IPS DF 4.7 (cell line): Measurements from ENCODE around the gene STK11.

Source experiments
- DNase-seq: peaks from one replicate; pipeline ENCODE4 v3.0.0-alpha.2; 2013; ENCODE audit warnings: low spot score; ENCODE audit errors: extremely low read depth

STK11 gene

DNA sequence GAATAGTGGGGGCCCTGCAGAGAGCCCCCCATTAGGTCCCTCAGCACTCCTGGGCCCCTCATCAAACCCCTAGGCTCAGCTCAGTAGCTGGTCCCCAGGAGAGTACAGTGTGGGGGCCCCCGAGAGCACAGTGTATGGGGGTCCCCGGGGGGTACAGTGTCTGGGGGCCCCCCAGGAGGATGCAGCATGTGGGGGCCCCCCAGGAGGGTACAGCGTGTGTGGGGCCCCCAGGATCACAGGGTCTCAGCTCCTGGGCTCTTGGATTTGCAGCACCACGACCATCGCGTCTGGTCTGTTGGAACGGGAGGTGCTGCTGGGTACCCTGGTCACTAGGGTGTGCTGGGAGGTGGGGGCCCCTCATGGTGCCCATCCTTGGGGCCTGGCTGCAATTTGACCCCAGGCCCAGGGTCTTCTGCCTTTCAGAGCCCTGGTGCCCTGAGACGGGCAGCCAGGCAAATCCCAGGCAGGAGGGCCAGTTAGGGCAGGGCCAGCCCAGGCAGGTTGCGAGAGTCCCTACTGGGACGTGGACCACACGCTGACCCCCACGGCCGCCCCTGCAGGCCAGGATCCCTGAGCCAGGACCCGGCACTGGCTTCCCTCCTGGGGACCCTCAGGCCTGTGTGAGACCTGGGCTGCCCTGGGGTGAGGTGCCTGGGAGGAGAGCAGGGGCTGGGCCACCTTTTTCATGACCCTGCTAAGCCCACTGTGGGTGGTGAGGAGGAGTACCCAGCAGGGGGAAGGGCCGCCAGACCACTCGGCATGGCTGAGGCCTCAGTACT, 18.7 kb downstream of the STK11 start:
- no peak for DNase-seq

DNA sequence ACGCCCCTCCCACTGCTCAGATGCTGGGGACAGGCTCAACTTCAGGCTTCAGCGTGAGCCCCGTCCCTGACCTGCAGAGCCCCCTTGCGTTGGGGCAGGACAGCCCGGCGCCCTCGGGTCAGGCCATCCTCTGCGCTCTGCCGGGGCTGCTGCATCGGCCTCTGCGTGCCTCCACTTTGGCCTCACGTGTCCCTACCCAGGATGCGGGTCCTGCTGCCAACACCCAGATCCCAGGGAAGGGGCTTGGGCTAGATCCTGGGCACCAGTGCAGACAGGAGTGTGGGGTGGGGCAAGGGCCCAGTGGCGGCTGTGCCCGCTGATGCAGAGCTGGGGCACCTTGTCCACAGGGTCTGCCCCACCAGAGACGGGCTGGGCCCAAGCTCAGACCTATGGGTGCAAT, 19.3 kb downstream of the STK11 start:
- DNase-seq: no peak

DNA sequence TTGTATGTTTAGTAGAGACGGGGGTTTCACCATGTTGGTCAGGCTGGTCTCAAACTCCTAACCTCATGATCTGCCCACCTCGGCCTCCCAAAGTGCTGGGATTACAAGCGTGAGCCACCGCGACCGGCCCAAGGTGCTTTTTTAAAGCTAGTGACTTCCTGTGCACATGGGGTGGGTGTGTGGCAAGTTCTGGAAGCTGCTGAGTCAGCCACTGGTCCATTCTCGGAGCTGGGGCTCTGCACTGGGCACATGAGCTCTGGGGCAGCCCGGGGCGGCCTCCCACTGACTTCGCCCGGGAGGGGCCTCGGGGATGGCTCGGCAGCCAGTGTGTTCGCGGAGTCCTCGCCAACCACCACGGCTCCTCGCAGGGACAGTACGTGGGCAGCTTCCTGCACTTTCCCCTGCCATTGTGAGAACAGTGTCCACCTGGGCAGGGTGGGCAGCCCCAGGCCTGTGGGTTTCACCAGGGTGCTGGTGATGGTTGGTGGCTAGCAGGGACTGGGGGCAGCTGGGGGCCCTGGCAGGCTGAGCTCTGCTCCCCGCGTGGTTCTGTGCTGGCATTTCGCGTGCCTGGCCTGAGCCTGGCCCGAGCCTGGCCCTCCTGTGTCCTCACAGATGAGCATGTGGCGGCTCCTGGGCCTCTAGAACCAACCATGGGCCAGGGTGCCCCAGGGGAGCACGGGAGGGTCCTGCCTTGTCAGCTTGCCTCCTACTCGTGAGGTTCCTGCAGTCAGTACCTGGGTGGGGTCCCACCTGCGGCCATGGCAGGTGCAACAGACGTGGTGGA, 20.1 kb downstream of the STK11 start:
- DNase-seq: no peak

DNA sequence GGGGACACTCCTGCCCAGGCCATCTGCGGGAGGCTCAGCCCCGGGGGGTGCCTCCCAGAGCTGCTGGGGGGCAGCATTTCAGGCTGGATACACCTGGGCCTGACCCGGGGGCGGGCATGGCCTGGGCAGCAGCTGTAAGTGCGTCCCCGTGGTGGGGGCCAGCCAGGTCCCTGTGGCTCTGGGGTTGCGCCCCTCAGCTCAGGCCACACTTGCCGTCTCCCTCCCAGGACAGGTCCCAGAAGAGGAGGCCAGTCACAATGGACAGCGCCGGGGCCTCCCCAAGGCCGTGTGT, 20.6 kb downstream of the STK11 start:
- no peak for DNase-seq

DNA sequence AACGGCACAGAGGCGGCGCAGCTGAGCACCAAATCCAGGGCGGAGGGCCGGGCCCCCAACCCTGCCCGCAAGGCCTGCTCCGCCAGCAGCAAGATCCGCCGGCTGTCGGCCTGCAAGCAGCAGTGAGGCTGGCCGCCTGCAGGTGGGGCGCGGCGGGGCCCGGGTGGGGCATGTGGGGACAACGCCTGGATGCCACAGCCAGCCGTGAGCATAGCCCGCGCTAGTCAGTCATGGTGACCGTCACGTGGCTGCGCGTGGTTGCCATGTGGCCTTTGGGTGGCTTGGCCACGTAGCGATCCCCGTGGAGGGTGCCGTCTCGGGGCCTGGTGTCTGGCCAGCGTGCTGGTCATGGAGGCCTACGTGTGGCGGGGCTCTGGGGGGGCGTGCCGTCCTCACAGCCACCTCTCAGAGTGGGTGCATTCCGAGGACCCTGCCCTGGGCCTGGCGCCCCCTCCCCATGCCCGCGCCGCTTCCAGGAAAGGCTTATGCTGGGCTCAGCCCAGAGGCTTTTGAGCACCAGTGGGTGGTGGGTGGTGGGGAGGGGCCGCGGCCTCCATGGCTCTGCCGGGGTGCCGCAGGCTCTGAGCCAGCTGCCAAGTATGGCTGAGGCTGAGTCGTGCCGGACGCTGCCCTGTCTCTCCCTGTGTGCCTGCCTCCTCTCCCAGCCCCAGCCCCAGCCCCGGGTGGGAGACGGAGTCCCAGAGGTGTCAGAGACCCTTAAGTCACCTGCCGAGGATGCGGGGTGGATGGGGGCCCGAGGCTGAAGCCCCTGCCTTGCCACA, 21.1 kb downstream of the STK11 start:
- no peak for DNase-seq

DNA sequence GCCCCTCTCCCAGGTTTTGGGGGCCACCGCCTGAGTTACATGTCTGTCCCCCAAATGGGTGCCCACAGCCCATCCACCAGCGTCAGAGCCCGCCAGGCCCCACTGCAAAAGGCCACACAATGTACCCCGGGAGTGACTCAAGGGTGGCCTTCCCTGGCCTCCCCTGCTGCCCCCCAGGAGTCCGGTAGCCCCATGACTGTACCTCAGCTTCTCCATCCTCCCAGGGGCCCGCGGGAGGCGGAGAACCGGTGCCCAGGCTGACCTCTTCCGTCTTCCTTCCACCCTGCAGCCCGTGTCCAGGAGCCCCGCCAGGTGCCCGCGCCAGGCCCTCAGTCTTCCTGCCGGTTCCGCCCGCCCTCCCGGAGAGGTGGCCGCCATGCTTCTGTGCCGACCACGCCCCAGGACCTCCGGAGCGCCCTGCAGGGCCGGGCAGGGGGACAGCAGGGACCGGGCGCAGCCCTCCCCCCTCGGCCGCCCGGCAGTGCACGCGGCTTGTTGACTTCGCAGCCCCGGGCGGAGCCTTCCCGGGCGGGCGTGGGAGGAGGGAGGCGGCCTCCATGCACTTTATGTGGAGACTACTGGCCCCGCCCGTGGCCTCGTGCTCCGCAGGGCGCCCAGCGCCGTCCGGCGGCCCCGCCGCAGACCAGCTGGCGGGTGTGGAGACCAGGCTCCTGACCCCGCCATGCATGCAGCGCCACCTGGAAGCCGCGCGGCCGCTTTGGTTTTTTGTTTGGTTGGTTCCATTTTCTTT, 21.9 kb downstream of the STK11 start:
- no peak for DNase-seq

DNA sequence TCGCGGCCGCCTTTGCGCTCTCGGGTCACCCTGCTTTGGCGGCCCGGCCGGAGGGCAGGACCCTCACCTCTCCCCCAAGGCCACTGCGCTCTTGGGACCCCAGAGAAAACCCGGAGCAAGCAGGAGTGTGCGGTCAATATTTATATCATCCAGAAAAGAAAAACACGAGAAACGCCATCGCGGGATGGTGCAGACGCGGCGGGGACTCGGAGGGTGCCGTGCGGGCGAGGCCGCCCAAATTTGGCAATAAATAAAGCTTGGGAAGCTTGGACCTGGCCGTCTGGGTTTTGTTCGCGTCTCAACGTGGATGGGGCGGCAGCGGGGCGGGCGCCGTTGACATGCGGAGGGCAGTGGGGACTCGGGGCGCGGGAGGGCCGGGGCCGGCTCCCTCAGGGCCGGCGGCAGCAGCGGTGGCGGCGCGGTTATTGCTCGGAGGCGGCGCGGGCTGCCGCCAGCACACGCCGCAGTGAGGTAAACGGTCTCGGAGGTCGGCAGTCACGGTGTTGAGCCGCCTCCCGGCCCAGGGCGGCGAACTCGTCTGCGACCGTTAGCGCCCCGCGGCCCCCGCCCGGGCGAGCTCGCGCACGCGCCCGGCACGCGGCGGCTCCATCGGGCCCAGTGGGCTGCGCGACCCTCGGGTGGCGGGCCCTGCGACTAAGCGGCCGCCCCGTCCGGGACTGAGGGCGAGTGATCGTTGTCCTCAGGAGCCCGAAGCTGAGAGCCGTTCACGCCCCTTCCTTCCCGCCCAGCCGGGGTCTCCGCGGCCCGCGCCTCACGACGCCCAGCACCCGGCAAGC, 22.8 kb downstream of the STK11 start:
- no peak for DNase-seq

DNA sequence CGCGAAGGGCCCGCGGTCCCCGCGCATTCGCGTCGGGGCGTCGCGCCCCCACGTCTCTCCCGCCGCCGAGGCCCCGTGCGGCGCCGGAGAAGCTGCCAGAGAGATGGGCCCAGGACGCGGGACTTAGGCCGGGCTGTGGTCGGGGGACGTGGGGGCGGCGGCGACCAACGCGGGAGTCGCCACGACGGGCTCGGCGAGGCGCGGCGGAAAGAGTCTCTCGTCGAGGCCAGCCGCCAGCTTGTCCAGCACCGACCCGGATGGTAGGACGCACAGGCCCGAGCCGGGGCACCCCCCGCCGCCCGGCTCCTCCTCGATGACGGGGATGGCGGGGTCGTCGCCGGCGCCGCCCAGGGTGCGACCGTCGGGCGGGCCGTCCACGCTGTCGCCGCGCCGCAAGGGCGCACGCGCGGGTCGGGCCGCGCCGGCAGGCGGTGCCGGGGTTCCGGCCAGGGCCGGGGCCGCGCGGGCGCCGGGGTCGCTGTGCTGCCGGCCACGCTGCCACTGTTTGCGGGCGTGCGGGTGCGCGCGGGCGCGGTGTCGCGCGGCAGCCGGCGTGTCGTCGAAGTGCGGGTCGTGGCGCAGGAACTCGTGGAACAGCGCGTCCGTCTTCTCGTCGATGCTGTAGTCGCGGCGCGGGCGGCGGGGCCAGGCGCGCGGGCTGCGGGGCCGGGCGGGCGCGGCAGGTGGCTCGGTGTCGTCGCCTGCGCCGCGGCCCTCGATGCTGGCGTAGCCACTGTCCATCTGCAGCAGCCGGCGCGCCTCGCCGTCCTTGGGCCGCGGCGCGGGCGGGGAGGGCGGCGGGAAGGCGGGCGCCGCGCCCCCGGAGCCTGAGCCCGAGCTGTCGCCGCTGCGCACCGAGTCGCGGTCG, 23.7 kb downstream of the STK11 start:
- no peak for DNase-seq

DNA sequence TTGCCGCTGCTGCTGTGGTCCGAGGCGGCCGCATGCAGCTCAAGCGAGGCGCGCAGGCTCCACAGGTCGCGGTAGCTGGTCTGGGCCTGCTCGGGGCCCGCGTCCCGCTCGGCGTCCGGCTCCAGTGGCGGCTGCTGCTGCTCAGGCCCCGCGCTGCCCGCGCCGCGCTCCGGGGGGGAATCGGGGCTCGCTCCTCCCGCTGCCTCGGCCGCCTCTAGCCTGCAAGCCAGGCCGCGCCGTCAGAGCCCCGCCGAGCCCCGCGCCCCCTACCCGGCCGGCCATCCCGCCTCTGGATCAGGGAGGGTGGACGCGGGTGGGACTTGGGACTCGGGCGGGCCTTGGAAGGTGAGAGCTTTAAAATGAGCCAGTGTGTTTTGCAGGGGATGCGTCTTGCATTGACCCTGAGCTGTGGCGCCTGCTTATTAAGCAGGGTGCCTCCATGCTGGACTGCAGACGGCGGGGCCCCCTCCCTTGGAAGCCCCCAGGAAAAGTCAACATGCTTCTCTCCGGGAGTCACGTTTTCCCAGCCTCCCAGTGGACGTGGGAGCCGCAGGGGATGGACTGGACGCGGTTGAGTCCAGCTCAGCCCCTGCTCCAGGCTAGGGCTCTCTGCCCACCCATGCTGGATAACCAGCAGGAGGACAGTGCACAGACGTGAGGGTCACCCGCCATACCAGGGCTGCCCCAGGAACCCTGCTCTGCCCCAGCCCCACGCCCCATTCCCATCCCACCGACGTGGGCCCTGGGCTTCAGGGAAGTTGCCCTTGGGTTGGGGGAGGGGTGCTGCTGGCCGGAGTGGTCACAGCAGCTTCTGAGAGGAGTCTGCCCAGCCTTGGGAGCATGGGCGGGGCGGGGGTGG, 24.6 kb downstream of the STK11 start:
- no peak for DNase-seq

DNA sequence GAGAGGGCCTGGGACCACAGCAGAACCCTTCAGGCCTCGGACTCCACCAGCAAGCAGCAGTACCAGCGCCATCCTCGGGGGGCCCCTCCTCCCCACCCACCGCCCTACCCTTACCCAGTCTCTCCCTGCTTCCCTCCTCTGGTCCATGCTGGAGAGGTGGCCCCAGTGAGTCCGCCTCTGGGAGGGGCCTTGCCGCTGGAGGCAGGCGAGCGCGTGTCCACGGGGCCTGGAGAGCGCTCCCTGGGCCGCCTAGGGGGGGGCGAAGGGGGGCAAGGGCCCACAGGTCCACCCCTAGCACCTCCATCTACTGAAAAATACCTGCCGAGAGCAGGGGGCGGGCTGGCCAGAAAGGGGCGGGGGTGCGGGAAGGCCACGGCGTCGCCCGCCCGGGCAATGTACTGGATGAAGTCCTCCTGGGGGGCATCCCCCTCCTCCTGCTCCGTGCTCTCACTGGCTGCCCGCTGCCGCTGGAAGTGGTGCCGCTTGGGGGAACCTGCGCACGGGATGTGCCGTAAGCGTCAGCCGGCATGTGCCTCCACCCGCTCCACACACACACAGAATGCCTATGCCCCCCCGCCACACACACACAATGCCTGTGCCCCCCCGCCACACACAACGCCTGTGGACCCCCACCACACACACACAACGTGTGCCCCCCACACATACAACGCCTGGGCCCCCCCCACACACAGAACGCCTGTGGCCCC, 25.4 kb downstream of the STK11 start:
- DNase-seq: no peak

DNA sequence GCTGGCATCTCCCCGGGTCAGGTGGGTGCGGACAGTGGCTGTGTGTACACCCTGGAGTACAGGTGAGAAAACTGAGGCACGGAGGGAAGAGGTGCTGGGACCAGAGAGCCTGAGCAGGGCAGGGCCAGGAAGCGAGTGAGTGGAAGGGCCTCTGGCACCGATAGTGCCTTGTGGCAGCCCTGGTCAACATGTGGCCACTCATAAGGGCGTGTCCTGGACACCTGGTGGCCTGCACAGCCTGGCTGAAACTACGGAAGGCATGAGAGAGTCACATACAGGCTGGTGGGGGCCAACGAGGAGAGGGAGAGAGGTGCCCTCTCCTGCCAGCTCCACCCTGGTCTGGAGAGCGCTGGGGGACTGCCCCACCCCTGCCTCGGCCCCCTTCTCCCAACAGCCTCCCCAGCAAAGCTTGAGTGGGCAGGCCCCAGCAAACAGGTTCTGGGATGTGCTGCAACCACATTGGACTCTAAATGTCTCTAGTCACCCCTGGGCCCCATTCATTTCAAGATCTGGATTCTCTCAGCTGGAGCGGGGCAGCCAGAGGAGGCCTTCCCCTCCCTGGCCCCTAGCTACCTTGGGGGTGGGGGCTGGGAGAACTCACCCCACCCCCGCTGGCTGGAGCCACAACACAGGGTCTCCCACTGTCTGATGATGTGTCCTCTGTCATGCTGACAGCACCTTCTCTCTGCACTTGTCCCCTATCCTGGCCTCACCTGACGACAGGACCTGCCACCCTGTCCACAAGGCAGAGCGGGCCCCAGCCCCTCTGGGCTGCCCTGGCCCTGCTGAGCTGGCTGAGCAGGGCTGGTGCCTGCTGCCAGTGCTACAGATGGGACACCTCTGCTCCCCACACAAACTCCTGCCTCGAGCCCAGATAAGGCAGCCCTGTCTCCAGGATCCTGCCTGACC, 26.4 kb downstream of the STK11 start:
- DNase-seq: no peak

DNA sequence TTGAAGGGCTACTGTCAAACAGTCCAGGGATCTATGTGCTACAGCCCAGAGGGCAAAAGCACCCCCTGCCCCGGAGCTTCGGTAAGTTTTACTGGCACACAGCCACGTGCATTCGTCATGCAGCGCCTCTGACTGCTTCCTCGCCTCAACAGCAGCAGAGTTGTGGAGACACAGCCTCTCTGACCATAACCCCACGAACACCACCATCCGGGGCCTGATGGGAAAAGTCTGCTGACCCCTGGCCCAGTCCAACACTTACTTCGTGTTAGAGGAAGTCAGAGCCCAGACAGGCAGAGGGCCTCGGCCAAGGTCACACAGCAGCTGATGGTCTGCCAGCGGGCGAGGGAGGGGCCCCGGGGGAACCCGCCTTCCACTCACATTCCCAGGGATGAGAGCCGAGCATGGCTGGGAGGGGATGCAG, 27.1 kb downstream of the STK11 start:
- DNase-seq: no peak

DNA sequence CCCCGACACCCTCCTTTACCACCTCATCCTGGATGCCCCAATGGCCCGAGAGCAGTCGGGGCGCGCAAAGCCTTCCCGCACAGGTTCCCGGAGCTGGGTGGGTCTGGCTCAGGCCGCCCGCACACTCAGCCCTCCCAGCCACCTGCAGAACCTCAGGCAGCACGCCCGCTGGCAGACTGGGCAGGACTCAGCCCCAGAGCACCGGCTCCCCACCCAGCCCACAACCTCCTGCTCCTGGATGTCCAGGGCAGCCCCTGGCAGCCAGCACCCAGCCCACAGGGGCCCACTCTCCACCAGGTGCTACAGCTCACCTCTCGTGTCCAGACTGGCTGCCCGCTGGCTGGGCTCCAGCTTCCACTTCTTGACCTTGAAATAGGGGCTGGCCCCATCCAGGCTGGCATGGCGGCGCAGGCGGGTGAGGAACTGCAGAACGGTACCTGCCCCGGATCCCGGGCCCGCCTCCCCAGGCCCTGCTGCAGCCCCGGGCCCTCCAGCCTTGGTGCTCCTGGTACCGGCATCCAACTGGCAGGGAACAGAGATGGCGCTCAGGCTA, 27.6 kb downstream of the STK11 start:
- DNase-seq: no peak

DNA sequence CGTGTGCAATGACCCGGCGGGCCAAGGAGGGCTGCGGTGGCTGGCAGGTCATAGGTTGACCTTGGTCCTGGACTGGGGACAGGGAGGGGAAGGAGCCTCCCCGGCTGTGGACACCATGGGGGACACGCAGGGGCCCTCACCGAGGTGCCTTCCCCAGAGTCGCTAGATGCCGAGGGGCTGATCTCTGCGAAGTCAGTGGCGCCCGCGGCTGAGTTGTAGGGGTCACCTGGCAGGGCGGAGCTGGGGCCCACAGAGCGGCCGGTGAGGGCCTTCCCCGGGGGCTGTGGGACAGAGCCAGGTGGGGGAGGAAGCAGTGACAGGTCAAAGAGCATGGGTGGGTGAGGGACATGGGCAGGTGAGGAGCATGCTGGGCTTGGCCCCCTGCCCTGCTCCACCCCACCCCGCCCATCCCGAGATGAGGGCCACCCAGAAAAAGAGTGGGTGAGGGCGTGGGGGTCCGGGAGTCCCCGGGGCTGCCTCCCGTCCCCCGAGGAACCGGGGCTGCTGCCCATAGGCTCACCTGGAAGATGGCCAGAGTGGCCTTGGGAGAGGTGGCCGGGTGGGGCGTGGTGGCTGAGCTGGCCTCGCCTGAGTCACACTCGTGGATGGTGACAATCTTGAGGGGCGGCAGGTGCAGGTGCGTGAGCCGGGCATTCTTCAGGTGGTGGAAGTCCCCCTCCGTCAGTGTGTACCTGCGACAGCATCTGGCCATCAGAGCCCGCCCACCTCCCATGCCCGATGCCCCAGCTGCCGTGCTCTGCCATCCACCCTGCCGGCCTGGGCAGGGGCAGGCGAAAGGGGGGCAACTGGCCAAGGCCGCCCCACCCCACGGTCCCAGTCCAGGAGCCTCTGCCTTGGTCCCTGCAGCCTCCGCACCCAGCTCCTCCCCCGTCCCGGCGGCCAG, 28.7 kb downstream of the STK11 start:
- DNase-seq: no peak

DNA sequence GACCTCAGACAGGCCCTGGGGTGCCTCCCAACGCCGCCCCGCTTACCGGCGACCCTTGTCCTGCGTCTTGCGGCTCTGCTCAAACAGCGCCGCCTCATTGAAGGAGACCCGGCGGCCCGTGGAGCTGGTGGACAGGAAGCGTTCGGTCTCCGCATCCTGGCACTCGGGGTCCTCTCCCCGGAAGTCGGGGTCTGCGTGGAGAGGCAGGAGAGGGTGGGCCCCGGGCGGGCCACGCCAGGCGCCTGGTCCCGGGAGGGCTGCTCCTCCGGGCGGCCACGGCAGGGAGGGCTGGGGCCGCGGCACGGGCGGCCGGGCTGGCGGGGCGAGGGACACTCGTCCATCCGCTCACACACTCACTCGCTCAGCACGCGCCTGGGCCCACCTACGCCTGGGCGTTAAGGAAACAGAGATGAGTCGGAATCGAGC, 29.4 kb downstream of the STK11 start:
- no peak for DNase-seq
